GM21381 (cell line): ENCODE data around the gene TRIM69.
A peak's percentile ranks its signal among the peaks of the same experiment; 100 is the strongest.
"Not testable (repeated sequence)": the region's sequence is repeated elsewhere in the genome, so short reads cannot be mapped to it uniquely, and the experiment has no call there.

Experiments used
- ATAC-seq: cut with Tn5 transposase; IDR thresholded peaks from one replicate; pipeline ENCODE4 v1.9.1; 2021; ENCODE audit warnings: mild to moderate bottlenecking, moderate library complexity; ENCODE audit not compliant: unreplicated experiment

The TRIM69 gene

DNA sequence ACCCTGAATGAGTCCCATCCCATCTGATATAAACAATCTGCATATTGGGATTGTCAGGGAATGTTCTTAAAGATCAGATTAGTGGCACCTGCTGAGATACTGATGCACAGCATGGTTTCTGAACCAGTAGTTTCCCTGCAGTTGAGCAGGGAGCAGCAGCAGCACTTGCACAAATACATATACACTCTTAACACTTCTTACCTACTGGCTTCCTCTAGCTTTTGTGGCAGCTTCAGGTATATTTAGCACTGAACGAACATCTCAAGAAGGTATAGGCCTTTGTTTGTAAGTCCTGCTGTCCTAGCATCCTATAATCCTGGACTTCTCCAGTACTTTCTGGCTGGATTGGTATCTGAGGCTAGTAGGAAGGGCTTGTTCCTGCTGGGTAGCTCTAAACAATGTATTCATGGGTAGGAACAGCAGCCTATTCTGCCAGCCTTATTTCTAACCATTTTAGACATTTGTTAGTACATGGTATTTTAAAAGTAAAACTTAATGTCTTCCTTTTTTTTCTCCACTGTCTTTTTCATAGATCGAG is 20.5 kb upstream of the TRIM69 start:
- no peak for ATAC-seq

DNA sequence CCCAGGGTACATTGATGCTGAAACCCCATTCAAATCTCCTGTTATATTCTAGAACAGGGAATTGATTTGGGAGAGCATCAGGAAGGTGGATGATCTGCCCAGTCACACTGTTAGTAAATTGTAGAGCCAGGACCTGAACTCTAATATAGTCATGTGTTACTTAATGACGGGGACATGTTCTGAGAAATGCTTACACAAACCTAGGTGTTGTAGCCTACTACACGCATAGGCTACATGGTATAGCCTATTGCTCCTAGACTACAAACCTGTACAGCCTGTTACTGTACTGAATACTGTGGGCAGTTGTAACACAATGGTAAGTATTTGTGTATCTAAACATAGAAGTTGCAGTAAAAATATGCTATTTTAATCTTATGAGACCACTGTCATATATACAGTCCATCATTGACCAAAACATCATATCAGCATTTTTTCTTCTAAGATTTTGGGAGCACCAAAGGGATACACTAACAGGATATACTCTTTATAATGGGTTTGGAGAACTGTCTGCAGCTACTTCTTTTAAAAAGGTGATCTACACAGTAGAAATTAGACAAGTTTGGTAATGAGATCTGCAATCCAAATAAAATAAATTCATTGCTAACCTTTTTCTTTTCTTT is 19.2 kb upstream of the TRIM69 start:
- ATAC-seq = no peak

DNA sequence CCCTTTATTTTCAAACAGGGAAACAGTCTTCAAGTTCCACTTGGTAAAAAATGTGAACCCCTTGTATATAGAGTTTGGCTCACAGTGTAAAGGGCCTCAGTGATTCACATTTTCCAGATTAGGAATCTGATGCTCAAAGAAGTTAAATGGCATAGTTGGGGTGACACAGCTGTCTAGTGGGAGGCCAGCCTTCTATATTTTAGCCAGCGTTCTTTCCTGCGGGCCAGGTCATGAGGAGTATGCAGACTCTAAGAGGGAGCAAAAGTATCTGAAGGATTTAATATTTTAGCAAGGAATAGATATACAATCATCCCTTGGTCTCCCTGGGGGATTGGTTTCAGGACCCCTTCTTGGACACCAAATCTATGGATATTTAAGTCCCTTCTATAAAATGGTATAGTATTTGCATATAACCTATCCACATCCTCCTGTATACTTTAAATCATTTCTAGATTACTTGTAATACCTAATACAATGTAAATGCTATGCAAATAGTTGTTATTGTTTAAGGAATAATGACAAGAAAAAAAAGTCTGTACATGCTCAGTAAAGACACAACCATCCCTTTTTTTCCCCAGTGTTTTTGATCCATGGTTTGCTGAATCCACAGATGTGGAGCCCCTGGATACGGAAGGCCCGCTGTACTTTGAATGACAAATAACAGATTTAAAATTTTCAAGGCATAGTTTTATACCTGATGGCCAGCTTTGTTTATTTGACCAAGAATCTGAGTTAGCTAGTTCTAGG is 18.0 kb upstream of the TRIM69 start:
- ATAC-seq = no peak

DNA sequence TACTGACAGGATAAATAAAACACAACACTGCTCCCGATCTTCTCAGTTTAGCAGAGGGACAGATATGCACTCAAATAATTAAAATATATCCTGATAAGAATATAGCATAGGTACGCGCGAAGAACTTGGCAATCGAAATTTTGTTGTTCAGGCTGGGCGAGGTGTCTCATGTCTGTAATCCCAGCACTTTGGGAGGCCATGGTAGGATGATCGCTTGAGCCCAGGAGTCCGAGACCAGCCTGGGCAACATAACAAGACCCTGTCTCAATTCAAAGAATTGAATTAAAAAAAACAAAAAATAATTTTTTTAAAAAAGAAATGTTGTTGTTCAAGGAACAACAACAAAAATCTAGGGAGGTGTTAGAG is 17.4 kb upstream of the TRIM69 start:
- no peak for ATAC-seq

DNA sequence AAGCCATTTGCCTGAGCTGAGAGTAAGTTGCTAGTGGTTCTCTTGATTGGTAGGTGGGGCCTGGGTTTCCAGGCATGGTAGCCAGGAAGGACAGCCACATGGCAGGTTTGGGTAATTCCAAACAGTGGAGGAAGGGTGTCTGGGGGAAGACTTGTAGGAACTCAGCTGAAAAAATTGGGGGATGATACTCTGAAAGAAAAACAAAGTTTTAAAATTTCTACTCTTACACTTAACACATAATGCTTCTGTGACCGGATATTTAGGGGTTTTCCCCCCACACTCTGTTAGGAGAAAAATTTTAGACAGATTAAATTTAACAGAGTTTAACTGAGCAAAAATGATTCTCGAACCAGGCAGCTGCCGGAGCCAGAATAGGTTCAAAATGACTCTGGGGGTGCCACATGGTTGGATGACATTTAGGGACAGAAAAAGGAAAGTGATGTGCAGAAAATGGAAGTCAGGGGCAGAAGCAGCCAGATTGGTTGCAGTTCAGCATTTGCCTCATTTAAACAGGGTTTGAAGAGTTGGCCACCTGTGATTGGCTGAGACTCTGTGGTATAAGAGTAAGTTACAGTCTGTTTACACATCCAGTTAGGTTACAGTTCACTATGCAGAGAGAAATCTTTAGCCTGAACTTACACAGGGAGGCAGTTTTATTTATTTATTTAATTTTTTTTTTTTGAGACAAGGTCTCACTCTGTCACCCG is 16.9 kb upstream of the TRIM69 start:
- ATAC-seq = peak; percentile 46

GRCh38 chr15:44720000-44720435 is 16.3 kb upstream of the TRIM69 start:
- ATAC-seq = not testable (repeated sequence)

DNA sequence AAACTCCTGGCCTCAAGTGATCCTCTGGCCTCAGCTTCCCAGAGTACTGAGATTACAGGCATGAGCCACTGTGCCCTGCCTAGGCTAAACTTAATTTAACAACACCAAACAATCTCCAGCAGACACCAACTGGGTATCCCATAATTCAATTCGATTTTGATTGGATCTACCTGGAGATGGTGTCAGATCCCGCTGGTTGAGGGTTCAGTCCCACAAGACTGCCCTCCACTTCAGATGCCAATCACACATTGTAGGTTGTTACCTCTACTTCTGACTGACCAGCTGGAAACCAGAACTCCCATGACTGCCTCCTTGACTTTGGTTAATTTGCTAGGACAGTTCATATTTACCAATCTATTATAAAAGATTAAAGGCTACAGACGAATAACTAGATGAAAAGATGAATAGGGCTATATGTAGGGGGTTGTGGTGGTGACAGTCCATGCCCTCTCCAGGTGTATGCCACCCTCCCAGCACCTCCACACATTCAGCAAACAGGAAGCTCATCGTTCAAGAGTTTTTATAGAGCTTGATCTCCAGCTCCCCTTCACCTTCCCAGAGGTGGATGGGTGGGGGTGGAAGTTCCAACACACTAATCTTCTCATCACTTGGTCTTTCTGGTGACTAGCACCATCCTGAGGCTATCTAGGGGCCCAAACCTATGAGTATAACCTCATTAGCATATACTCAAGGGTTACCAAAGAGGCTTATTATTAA is 15.7 kb upstream of the TRIM69 start:
- no peak for ATAC-seq

GRCh38 chr15:44722011-44722410 is 14.3 kb upstream of the TRIM69 start:
- ATAC-seq = no peak

GRCh38 chr15:44726136-44726535 is 10.2 kb upstream of the TRIM69 start:
- ATAC-seq = no peak

DNA sequence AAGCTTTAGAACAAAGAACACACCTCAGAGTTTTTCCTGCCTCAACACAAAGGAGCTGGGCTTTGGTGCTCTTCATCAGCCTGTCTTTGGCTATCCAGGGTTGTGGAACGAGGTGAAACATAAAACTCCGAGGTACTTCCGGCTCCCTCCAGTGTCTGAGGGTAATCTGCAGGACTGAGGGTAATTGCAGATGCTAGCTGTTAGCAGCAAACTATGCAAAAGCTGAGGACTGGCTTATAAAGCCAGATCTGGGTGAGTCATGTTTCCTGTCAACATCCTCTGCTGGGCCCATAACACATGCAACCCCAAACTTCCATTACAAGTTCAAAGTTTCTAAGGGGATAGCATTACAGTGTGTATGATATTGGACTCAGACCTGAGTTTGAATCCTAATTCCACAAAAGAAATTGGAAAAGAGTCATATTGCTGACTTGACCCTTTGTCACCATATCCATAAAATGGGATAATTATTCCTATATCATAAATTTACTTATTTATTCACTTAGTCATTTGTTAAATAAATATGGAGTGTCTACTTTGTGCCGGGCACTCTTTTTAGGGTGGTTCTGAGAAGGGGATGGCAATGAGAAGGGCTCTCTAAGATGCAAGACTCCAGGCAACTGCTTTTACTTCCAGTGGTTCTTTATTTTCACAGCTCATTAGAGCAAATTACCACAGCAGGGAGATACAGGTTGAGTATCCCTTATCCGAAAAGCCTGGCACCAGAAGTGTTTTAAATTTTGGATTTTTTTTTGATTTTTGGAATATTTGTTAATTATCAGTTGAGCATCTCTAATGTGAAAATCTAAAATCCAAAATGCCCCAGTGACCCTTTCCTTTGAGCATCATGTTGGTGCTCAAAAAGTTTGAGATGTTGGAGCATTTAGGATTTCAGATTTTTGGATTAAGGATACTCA is 9.5 kb upstream of the TRIM69 start:
- peak; percentile 36 for ATAC-seq

DNA sequence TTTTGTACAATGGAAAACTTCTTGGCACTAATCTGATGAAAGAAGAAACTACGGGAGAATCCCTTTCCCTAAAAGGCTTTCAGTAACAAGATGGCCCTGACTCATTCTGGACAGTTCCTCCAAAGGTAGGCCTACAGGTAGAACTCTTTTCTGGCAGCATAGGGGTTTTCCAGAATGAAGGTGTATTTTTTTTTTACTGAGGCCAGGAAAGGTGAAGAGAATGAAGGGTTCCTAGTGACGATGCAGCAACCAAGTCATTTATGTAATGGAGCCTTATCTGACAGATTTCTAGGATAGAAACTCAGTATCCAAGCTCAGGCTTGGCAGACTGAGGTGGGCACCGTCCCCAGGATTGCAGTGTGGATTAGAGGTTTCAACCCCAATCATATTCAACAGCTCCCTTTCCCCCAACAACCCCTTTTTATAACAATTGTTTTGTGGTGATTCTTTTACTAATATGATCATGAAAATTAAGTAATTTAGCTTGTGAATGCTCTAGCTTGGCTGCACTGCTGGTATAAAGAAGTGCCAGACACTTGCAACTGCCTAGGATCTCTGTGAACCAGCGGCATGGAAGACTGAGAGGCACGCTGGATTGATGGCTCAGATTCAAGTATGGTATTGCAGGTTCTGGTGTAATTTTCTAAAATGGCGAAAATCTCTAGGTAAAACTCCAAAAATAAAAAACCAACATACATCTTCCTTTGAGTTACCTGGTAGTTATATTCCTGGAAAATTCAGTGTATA is 8.7 kb upstream of the TRIM69 start:
- ATAC-seq = no peak

DNA sequence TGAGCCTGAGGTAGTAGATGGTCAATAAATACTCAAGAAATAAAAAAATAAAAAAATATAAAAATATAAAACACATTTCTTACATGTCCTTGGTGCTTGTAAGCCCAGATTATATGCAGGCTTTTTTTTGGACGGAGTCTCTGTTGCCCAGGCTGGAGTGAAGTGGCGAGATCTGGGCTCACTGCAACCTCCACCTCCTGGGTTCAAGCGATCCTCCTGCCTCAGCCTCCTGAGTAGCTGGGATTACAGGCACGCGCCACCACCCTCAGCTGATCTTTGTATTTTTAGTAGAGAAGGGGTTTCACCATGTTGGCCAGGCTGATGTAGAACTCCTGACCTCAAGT is 8.1 kb upstream of the TRIM69 start:
- ATAC-seq = not testable (repeated sequence)

DNA sequence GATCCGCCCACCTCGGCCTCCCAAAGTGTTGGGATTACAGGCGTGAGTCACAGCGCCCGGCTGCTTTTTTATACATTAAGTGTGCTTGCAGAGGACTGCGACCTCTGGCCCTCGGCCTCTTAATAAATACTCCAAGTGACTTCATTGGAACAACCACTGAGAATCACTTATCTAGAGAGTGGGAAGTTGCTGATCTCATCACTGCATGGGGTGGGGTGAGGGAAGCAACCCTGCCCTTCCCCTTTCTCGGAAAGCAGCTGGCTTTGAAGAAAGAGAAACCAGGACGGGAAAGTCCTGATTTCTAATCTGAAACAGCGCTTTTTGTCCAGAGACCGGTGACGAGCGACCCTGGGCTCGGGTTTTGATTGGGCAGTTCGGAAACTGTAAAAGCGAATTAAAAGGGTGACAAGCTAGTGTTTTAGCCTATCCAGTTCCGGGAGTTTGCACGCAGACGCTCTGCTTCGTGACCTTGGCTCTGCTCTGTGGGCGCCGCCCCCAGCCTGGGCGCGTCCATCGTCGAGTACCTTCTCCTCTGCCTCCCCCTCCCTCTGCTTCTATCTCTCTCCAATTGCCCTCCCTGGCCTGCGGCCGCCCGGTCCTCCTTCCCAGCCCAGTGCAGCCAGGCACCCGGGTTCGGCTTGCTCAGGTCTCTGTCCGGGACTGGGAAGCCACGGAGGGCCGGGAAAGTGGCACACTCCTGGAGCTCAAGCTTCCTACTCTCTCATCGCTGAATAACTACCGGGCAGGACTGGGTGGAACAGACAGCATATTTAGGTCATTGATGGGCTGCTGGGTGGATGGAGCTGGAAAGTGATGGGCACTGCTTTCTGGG is 7.5 kb upstream of the TRIM69 start:
- ATAC-seq = peak; percentile 68

- ATAC-seq = no peak
Measured at GRCh38 chr15:44729408-44730127, 6.8 kb upstream of the TRIM69 start.

DNA sequence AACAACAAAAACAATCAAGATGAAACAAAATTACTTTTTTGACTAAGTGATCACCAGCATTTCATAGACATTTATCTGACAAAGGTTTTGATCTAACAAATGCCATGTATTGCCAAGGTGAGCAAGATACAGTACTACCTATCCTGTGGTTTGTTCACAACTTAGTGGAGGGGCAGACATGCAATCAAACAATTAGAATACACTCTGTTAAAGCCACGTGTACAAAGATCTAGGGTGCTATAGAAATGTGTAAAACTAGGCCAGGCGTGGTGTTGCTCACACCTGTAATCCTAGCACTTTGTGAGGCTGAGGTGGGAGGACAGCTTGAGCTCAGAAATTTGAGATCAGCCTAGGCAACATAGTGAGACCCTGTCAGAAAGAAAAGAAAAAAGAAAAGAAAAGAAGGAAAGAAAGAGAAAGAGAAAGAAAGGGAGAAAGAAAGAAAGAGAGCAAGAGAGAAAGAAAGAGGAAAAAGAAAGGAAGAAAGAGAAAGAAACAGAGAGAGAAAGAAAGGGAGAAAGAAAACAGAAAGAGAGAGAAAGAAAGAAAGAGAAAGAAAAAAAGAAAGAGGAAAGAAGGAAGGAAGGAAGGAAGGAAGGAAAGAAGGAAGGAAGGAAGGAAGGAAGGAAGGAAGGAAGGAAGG is 1.4 kb upstream of the TRIM69 start:
- ATAC-seq = no peak

DNA sequence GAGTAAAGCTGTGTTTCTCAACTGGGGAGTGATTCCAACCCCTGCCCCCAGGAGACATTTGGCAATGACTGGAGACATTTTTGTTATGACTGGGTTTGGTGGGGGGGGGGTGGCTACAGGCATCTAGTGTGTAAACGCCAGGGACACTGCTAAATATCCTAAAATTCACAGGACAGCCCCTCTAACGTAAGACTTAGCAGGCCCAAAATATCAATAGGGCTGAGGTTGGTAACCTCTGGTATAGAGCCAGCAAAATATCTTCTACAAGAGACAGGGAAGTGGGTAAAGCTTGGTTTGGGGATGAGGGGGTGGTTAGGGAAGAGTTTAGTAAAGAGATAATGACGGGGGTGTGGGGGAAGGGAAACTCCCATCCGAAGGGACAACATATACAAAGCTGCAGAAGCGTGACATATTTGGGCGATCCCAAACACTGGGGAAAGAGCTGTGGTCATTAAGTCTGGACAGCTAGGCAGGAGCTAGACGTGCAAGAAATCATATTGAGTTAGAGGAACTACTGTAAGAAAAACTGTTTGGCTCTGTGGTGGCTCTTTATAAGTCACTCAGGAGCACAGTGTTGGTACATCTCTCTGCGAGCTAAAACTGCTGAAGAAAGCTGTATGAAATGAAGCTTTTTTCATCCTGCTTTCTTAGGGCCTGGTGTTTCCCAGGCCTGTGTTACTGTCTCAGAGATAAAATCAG is 697 bp upstream of the TRIM69 start:
- ATAC-seq = peak; percentile 42
